Sigmoid colon (tissue), 7 donors: ENCODE results near the gene ACTA2. TPM values are rescaled to one million over a fixed set of nuclear protein-coding genes. Genes with fewer than 3 reads are reported as not detected.
A peak's percentile ranks its signal among the peaks of the same experiment; 100 is the strongest.
"Not testable (repeated sequence)": the region's sequence is repeated elsewhere in the genome, so short reads cannot be mapped to it uniquely, and the experiment has no call there.

Source experiments
- DNase-seq: peaks from one replicate; pipeline ENCODE4 v3.0.0-alpha.2; 2019
- H3K27ac ChIP-seq, 4 donors: fragments of 200-600 bp; sonication (generic); one replicate each; pipeline ENCODE4 v1.5.1; 2016 to 2019; ENCODE audit warnings: mild to moderate bottlenecking in 1 of 4
- H3K27me3 ChIP-seq, 3 donors: fragments of 200-600 bp; sonication (generic); one replicate each; pipeline ENCODE4 v1.5.1; 2019; ENCODE audit warnings: mild to moderate bottlenecking in 1 of 3
- H3K36me3 ChIP-seq, 4 donors: fragments of 200-600 bp; sonication (generic); one replicate each; pipeline ENCODE4 v1.5.1; 2016 to 2019
- H3K4me1 ChIP-seq, 4 donors: fragments of 200-600 bp; sonication (generic); one replicate each; pipeline ENCODE4 v1.5.1; 2017 to 2019
- H3K4me3 ChIP-seq, 4 donors: fragments of 200-600 bp; sonication (generic); one replicate each; pipeline ENCODE4 v1.5.1; 2017 to 2019; ENCODE audit warnings: mild to moderate bottlenecking in 2 of 4, moderate library complexity in 1 of 4
- H3K9me3 ChIP-seq, 4 donors: fragments of 200-600 bp in 3 of 4; sonication (generic) in 3 of 4; one replicate each; pipeline versions ENCODE4 v1.5.1 to v1.6.1; 2013 to 2019
- CTCF ChIP-seq, 4 experiments: fragments of 450-650 bp in 3 of 4; fragments of 200-600 bp in 1 of 4; IDR thresholded peaks; one replicate each; pipeline ENCODE4 v1.5.1; 2016 to 2019; ENCODE audit warnings: antibody characterized with exemption in 4 of 4, mild to moderate bottlenecking in 3 of 4, moderate library complexity in 2 of 4
- EP300 ChIP-seq, 4 donors: sonication (generic); formaldehyde crosslinking; IDR thresholded peaks; one replicate each; pipeline ENCODE4 v1.6.1; 2017; ENCODE audit warnings: antibody characterized with exemption in 4 of 4
- POLR2A ChIP-seq, 2 donors: fragments of 450-650 bp; IDR thresholded peaks; one replicate each; pipeline ENCODE4 v1.6.1; 2016; ENCODE audit warnings: antibody characterized with exemption in 2 of 2, mild to moderate bottlenecking in 2 of 2, moderate library complexity in 2 of 2
- POLR2AphosphoS5 ChIP-seq, 4 donors: sonication (generic); formaldehyde crosslinking; IDR thresholded peaks; one replicate each; pipeline ENCODE4 v1.6.1; 2017; ENCODE audit warnings: antibody characterized with exemption in 4 of 4
- WGBS, 2 donors: extraction: QIAGEN DNeasy Blood & Tissue Kit; methylation state at CpG; one replicate each; pipeline ENCODE4 v1.1.7; 2013; 5-methylcytosine and 5-hydroxymethylcytosine counted together
- intact Hi-C: fragments of 100-400 bp; cut with DNase I; formaldehyde crosslinking; loops from one replicate; pipeline ENCODE4 v1.15.1; 2023
- polyA plus RNA-seq, 3 donors: library from polyadenylated mRNA; stranded (reverse); fragments of 200-250 nt; gene quantifications; one replicate each; pipeline ENCODE4 v1.2.3, GENCODE V29; 2013
- total RNA-seq, 4 donors: library from RNA; depleted of rRNA; stranded (reverse); fragments of >200 nt; gene quantifications; one replicate each; pipeline ENCODE4 v1.1.0, GENCODE V29; 2016
- donor health status: healthy with polysubstance abuse.
- donor health status: Bipolar disorder and iron deficiency.
- donor health status: healthy.

Gene ACTA2
- total and polyA plus RNA-seq, 7 donors: 43.7 to 5,444 (median 2,072) TPM

- no peaks in the 10 kb centered on the region for H3K9me3 ChIP-seq
- no peak for DNase-seq
- H3K36me3 ChIP-seq: peaks cover 16 to 49% (median 30%) of the 10 kb centered on the region in 4 donors
- no peaks in the 10 kb centered on the region for H3K27me3 ChIP-seq
- peak overlapping the region; percentile 64 to 97 (median 70) for H3K27ac ChIP-seq
- H3K4me3 ChIP-seq: no peak overlapping the region
- TF ChIP-seq EP300 (IDR thresholded peaks at IDR 0.05) (no peak), POLR2AphosphoS5 (IDR thresholded peaks at IDR 0.05) (peak in 2 of 4 donors; percentile 59 to 68)
- H3K4me1 ChIP-seq: peaks cover 0 to 44% (median 24%) of the 10 kb centered on the region in 4 donors
- intact Hi-C loops: loop anchor here (2.0 kb wide), 1 partner anchor 281 kb away; no protein-coding TSS in a partner anchor
- 86 to 90% methylated on average over 2 of the region's 2 CpGs for WGBS, 2 donors
Observed at GRCh38 chr10:88933564-88933963, 19.0 kb downstream of the ACTA2 start.

- H3K4me3 ChIP-seq: no peak overlapping the region
- peaks cover 10 to 40% (median 21%) of the 10 kb centered on the region in 4 donors for H3K36me3 ChIP-seq
- H3K4me1 ChIP-seq: peaks cover 0 to 38% (median 21%) of the 10 kb centered on the region in 4 donors
- WGBS, 2 donors: 58 to 60% methylated on average over 7 of the region's 7 CpGs
- DNase-seq: peak; percentile 83
- TF ChIP-seq EP300 (IDR thresholded peaks at IDR 0.05) (no peak), CTCF (IDR thresholded peaks at IDR 0.05) (peak; percentile 82 to 96 (median 91)), POLR2AphosphoS5 (IDR thresholded peaks at IDR 0.05) (peak; percentile 14 to 76 (median 63)), POLR2A (IDR thresholded peaks at IDR 0.05) (no peak)
- peak overlapping the region; percentile 64 to 97 (median 70) for H3K27ac ChIP-seq
- H3K27me3 ChIP-seq: no peaks in the 10 kb centered on the region
- H3K9me3 ChIP-seq: no peaks in the 10 kb centered on the region
- intact Hi-C loops: loop anchor here (1.0 to 2.0 kb wide), 2 partner anchors 96 to 282 kb away; no protein-coding TSS in a partner anchor
Observed at GRCh38 chr10:88932539-88933256, 19.9 kb downstream of the ACTA2 start.

GRCh38 chr10:88932029-88932428, 20.5 kb downstream of the ACTA2 start:
- 77 to 80% methylated on average over 5 of the region's 5 CpGs for WGBS, 2 donors
- H3K9me3 ChIP-seq, H3K27me3 ChIP-seq, H3K4me3 ChIP-seq, DNase-seq: not testable (repeated sequence)
- Histone ChIP-seq H3K27ac (peak overlapping the region; percentile 49 to 97 (median 68)), H3K4me1 (peaks cover 0 to 38% (median 24%) of the 10 kb centered on the region in 4 donors), H3K36me3 (peaks cover 4 to 33% (median 14%) of the 10 kb centered on the region in 4 donors)
- intact Hi-C loops: loop anchor here (1.0 to 2.0 kb wide), 2 partner anchors 96 to 283 kb away; no protein-coding TSS in a partner anchor

- peak overlapping the region; percentile 25 to 97 (median 68) for H3K27ac ChIP-seq
- 88 to 91% methylated on average over 1 of the region's 1 CpG for WGBS, 2 donors
- TF ChIP-seq EP300 (IDR thresholded peaks at IDR 0.05) (no peak), POLR2AphosphoS5 (IDR thresholded peaks at IDR 0.05) (peak in 2 of 4 donors; percentile 9 to 22)
- H3K27me3 ChIP-seq: no peaks in the 10 kb centered on the region
- H3K4me1 ChIP-seq: peaks cover 0 to 39% (median 27%) of the 10 kb centered on the region in 4 donors
- no peak overlapping the region for H3K4me3 ChIP-seq
- intact Hi-C loops: no loop called here
- no peak for DNase-seq
- H3K9me3 ChIP-seq: no peaks in the 10 kb centered on the region
- H3K36me3 ChIP-seq: peaks cover 0 to 28% (median 10%) of the 10 kb centered on the region in 4 donors
Observed at GRCh38 chr10:88931548-88931947, 21.0 kb downstream of the ACTA2 start.

- Histone ChIP-seq H3K9me3 (no peaks in the 10 kb centered on the region), H3K27me3 (no peaks in the 10 kb centered on the region), H3K4me1 (peaks cover 0 to 34% (median 28%) of the 10 kb centered on the region in 4 donors), H3K27ac (no peak overlapping the region), H3K36me3 (no peaks in the 10 kb centered on the region), H3K4me3 (no peak overlapping the region)
- TF ChIP-seq EP300 (IDR thresholded peaks at IDR 0.05) (no peak), POLR2AphosphoS5 (IDR thresholded peaks at IDR 0.05) (no peak), POLR2A (IDR thresholded peaks at IDR 0.05) (no peak), CTCF (IDR thresholded peaks at IDR 0.05) (no peak)
- intact Hi-C loops: loop anchor here (5.0 kb wide), 1 partner anchor 46 kb away; the partner anchor contains the start of gene STAMBPL1
- DNase-seq: no peak
- whole genome bisulfite sequencing, 2 donors: 78 to 80% methylated on average over 2 of the region's 2 CpGs
Observed at GRCh38 chr10:88928254-88928653, 24.3 kb downstream of the ACTA2 start.

- intact Hi-C loops: loop anchor here (5.0 kb wide), 1 partner anchor 45 kb away; the partner anchor contains the start of gene STAMBPL1
Observed at GRCh38 chr10:88927416-88927690, 25.2 kb downstream of the ACTA2 start.

More at GRCh38 chr10:88927416-88927690, 25.2 kb downstream of the ACTA2 start:
- TF ChIP-seq POLR2A (IDR thresholded peaks at IDR 0.05): no peak
- no peak for TF ChIP-seq CTCF (IDR thresholded peaks at IDR 0.05)
- no peak for TF ChIP-seq POLR2AphosphoS5 (IDR thresholded peaks at IDR 0.05)
- no peak for TF ChIP-seq EP300 (IDR thresholded peaks at IDR 0.05)
- Histone ChIP-seq H3K9me3 (no peaks in the 10 kb centered on the region), H3K4me3 (no peak overlapping the region), H3K4me1 (peaks cover 0 to 29% (median 26%) of the 10 kb centered on the region in 4 donors), H3K36me3 (no peaks in the 10 kb centered on the region), H3K27ac (peak overlapping the region; percentile 60 to 69 (median 67)), H3K27me3 (no peaks in the 10 kb centered on the region)
- no peak for DNase-seq
- 81 to 89% methylated on average over 2 of the region's 2 CpGs for WGBS, 2 donors
